ENCODE measurements around the gene LUC7L3.

Gene LUC7L3

DNA sequence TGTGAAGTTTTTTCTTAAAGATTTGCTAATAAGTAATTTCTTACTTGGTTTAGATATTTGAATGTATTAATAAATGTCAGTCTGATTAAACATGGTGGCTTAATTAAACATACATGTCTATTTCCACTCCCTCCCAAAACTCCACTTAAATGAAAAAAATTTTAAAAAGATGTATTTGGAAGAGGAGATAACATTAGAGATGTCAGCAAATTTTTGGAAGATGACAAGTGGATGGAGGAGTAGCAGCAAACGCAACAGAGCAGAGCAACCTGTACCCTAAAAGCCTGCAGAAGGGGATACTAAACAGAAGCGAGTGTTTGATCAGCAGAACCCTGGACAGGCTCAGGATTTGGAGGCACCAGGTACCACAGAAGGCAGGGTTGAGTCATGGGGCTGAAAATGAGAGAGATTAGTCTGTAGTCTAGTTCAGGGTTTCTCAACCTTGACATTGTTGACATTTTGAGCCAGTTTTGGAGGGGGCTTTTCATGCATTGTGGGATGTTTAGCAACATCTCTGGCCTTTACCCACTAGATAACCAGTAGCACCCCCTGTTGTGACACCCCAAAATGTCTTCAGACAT lies 17.8 kb downstream of the LUC7L3 start:
- WGBS, result 98% methylated on average over 2 of the region's 2 CpGs
- peaks cover 7% of the 10 kb centered on the region for H3K4me1 ChIP-seq (ENCODE audit: control insufficient read depth, insufficient read depth, low read depth, low read length)
- no peak overlapping the region for H2BK12ac ChIP-seq (ENCODE audit: low read length in 2 of 2)
- no peak overlapping the region for H4K8ac ChIP-seq (ENCODE audit: low read length)
- peaks cover 5% of the 10 kb centered on the region for H3K79me1 ChIP-seq (replicated peaks; ENCODE audit: low read length, poor library complexity, severe bottlenecking)
- no peaks in the 10 kb centered on the region for H3K27me3 ChIP-seq (ENCODE audit: control insufficient read depth in 1 of 2, insufficient read depth in 1 of 2, low read length in 2 of 2)
- H3K14ac ChIP-seq (ENCODE audit: low read length in 2 of 2), result no peak overlapping the region
- H3K18ac ChIP-seq (ENCODE audit: low read depth in 1 of 2, low read length in 2 of 2), result no peak overlapping the region
- H3K4ac ChIP-seq (ENCODE audit: low read depth in 1 of 2, low read length in 2 of 2), result no peak overlapping the region
- H3K4me3 ChIP-seq (ENCODE audit: insufficient read depth in 1 of 2, low read depth in 1 of 2, low read length in 2 of 2), result no peak overlapping the region
- no peak overlapping the region for H2BK15ac ChIP-seq (ENCODE audit: low read depth, poor library complexity, severe bottlenecking)
- H3K9me3 ChIP-seq (ENCODE audit: control insufficient read depth, low read length), result no peaks in the 10 kb centered on the region
- H4K91ac ChIP-seq (ENCODE audit: low read length), result no peak overlapping the region
- no peak overlapping the region for H2BK5ac ChIP-seq (ENCODE audit: low read depth, low read length, poor library complexity, severe bottlenecking)
- H3K23ac ChIP-seq (ENCODE audit: low read length in 2 of 2), result no peak overlapping the region
- H2AFZ ChIP-seq (ENCODE audit: low read depth, low read length), result no peak overlapping the region
- DNase-seq, result no peak
- no peak overlapping the region for H3K27ac ChIP-seq (ENCODE audit: low read length, poor library complexity, severe bottlenecking)
- H3K9ac ChIP-seq (ENCODE audit: low read length), result no peak overlapping the region
- no peak overlapping the region for H2AK5ac ChIP-seq (ENCODE audit: low read length, severe bottlenecking)
- peaks cover 11 to 50% of the 10 kb centered on the region in 2 experiments for H3K36me3 ChIP-seq (ENCODE audit: control insufficient read depth in 1 of 2, insufficient read depth in 2 of 2, low read depth in 1 of 2, low read length in 2 of 2)
- H2BK120ac ChIP-seq (ENCODE audit: low read depth, low read length), result no peak overlapping the region
- H3K4me2 ChIP-seq (ENCODE audit: low read length, poor library complexity, severe bottlenecking), result no peak overlapping the region

DNA sequence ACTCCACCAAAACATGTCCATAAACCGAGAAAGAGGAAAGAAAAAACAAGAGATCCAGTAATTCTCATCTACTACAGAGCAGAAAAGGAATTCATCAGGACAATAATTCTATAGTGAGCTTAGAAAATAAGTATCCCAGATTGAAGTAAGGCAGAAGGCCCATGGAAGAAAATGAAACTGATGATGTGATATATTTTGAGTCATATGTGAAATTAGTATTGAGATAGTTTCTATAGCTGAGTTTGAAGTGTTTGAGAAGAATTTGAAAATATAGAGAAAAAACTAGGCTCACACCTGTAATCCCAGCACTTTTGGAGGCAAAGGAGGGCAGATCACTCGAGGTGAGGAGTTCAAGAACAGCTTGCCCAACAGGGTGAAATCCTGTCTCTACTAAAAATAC lies 19.7 kb downstream of the LUC7L3 start:
- H2BK5ac ChIP-seq (ENCODE audit: low read depth, low read length, poor library complexity, severe bottlenecking), result no peak overlapping the region
- no peak overlapping the region for H3K27ac ChIP-seq (ENCODE audit: low read length, poor library complexity, severe bottlenecking)
- H4K8ac ChIP-seq (ENCODE audit: low read length), result no peak overlapping the region
- H2BK12ac ChIP-seq (ENCODE audit: low read length in 2 of 2), result no peak overlapping the region
- no peak overlapping the region for H2AFZ ChIP-seq (ENCODE audit: low read depth, low read length)
- no peak for DNase-seq
- H3K79me1 ChIP-seq (replicated peaks; ENCODE audit: low read length, poor library complexity, severe bottlenecking), result peaks cover 7% of the 10 kb centered on the region
- no peak overlapping the region for H3K4me2 ChIP-seq (ENCODE audit: low read length, poor library complexity, severe bottlenecking)
- H4K91ac ChIP-seq (ENCODE audit: low read length), result no peak overlapping the region
- no peak overlapping the region for H2BK120ac ChIP-seq (ENCODE audit: low read depth, low read length)
- no peaks in the 10 kb centered on the region for H3K9me3 ChIP-seq (ENCODE audit: control insufficient read depth, low read length)
- no peak overlapping the region for H2AK5ac ChIP-seq (ENCODE audit: low read length, severe bottlenecking)
- no peak overlapping the region for H3K4me3 ChIP-seq (ENCODE audit: insufficient read depth in 1 of 2, low read depth in 1 of 2, low read length in 2 of 2)
- H3K36me3 ChIP-seq (ENCODE audit: control insufficient read depth in 1 of 2, insufficient read depth in 2 of 2, low read depth in 1 of 2, low read length in 2 of 2), result peaks cover 19 to 67% of the 10 kb centered on the region in 2 experiments
- no peak overlapping the region for H2BK15ac ChIP-seq (ENCODE audit: low read depth, poor library complexity, severe bottlenecking)
- peaks cover 7% of the 10 kb centered on the region for H3K4me1 ChIP-seq (ENCODE audit: control insufficient read depth, insufficient read depth, low read depth, low read length)
- H3K14ac ChIP-seq (ENCODE audit: low read length in 2 of 2), result no peak overlapping the region
- peak overlapping the region; percentile 12 for H3K9ac ChIP-seq (ENCODE audit: low read length)
- H3K23ac ChIP-seq (ENCODE audit: low read length in 2 of 2), result no peak overlapping the region
- H3K4ac ChIP-seq (ENCODE audit: low read depth in 1 of 2, low read length in 2 of 2), result no peak overlapping the region
- 80% methylated on average over 1 of the region's 2 CpGs for WGBS
- no peaks in the 10 kb centered on the region for H3K27me3 ChIP-seq (ENCODE audit: control insufficient read depth in 1 of 2, insufficient read depth in 1 of 2, low read length in 2 of 2)
- no peak overlapping the region for H3K18ac ChIP-seq (ENCODE audit: low read depth in 1 of 2, low read length in 2 of 2)

DNA sequence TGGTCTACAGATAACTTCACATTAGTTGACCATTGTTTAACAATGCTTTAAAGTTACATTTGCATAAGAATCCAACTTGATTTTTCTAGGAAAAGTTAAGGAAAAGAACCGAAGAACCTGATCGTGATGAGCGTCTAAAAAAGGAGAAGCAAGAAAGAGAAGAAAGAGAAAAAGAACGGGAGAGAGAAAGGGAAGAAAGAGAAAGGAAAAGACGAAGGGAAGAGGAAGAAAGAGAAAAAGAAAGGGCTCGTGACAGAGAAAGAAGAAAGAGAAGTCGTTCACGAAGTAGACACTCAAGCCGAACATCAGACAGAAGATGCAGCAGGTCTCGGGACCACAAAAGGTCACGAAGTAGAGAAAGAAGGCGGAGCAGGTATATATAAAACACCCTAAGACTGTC lies 26.2 kb downstream of the LUC7L3 start:
- Histone ChIP-seq H2AFZ (ENCODE audit: low read depth, low read length) (no peak overlapping the region), H4K8ac (ENCODE audit: low read length) (no peak overlapping the region), H3K4me2 (ENCODE audit: low read length, poor library complexity, severe bottlenecking) (no peak overlapping the region), H3K9ac (ENCODE audit: low read length) (no peak overlapping the region), H3K36me3 (ENCODE audit: control insufficient read depth in 1 of 2, insufficient read depth in 2 of 2, low read depth in 1 of 2, low read length in 2 of 2) (peaks cover 26 to 98% of the 10 kb centered on the region in 2 experiments), H2BK15ac (ENCODE audit: low read depth, poor library complexity, severe bottlenecking) (no peak overlapping the region), H3K14ac (ENCODE audit: low read length in 2 of 2) (no peak overlapping the region), H3K79me1 (replicated peaks; ENCODE audit: low read length, poor library complexity, severe bottlenecking) (peaks cover 13% of the 10 kb centered on the region), H2AK5ac (ENCODE audit: low read length, severe bottlenecking) (no peak overlapping the region), H3K27ac (ENCODE audit: low read length, poor library complexity, severe bottlenecking) (no peak overlapping the region), H4K91ac (ENCODE audit: low read length) (no peak overlapping the region), H3K4ac (ENCODE audit: low read depth in 1 of 2, low read length in 2 of 2) (no peak overlapping the region), H2BK120ac (ENCODE audit: low read depth, low read length) (no peak overlapping the region), H2BK5ac (ENCODE audit: low read depth, low read length, poor library complexity, severe bottlenecking) (no peak overlapping the region), H3K23ac (ENCODE audit: low read length in 2 of 2) (no peak overlapping the region), H2BK12ac (ENCODE audit: low read length in 2 of 2) (no peak overlapping the region), H3K4me3 (ENCODE audit: insufficient read depth in 1 of 2, low read depth in 1 of 2, low read length in 2 of 2) (no peak overlapping the region), H3K27me3 (ENCODE audit: control insufficient read depth in 1 of 2, insufficient read depth in 1 of 2, low read length in 2 of 2) (no peaks in the 10 kb centered on the region), H3K4me1 (ENCODE audit: control insufficient read depth, insufficient read depth, low read depth, low read length) (no peaks in the 10 kb centered on the region), H3K18ac (ENCODE audit: low read depth in 1 of 2, low read length in 2 of 2) (no peak overlapping the region), H3K9me3 (ENCODE audit: control insufficient read depth, low read length) (no peaks in the 10 kb centered on the region)
- no peak for DNase-seq
- WGBS, result 96% methylated on average over 10 of the region's 12 CpGs

GRCh38 chr17:50749245-50749644 lies 29.8 kb downstream of the LUC7L3 start:
- H2BK15ac ChIP-seq (ENCODE audit: low read depth, poor library complexity, severe bottlenecking), result no peak overlapping the region
- H3K4me2 ChIP-seq (ENCODE audit: low read length, poor library complexity, severe bottlenecking), result no peak overlapping the region
- H3K4me1 ChIP-seq (ENCODE audit: control insufficient read depth, insufficient read depth, low read depth, low read length), result no peaks in the 10 kb centered on the region
- H2BK120ac ChIP-seq (ENCODE audit: low read depth, low read length), result no peak overlapping the region
- H3K23ac ChIP-seq (ENCODE audit: low read length in 2 of 2), result no peak overlapping the region
- peaks cover 9% of the 10 kb centered on the region for H3K79me1 ChIP-seq (replicated peaks; ENCODE audit: low read length, poor library complexity, severe bottlenecking)
- H2AFZ ChIP-seq (ENCODE audit: low read depth, low read length), result no peak overlapping the region
- H3K9me3 ChIP-seq (ENCODE audit: control insufficient read depth, low read length), result no peaks in the 10 kb centered on the region
- no peak overlapping the region for H3K4ac ChIP-seq (ENCODE audit: low read depth in 1 of 2, low read length in 2 of 2)
- H2BK12ac ChIP-seq (ENCODE audit: low read length in 2 of 2), result no peak overlapping the region
- no peak overlapping the region for H3K4me3 ChIP-seq (ENCODE audit: insufficient read depth in 1 of 2, low read depth in 1 of 2, low read length in 2 of 2)
- no peak overlapping the region for H4K8ac ChIP-seq (ENCODE audit: low read length)
- H3K27me3 ChIP-seq (ENCODE audit: control insufficient read depth in 1 of 2, insufficient read depth in 1 of 2, low read length in 2 of 2), result no peaks in the 10 kb centered on the region
- H4K91ac ChIP-seq (ENCODE audit: low read length), result no peak overlapping the region
- DNase-seq, result no peak
- no peak overlapping the region for H2AK5ac ChIP-seq (ENCODE audit: low read length, severe bottlenecking)
- H3K9ac ChIP-seq (ENCODE audit: low read length), result no peak overlapping the region
- WGBS, result 98% methylated on average over 4 of the region's 6 CpGs
- H3K36me3 ChIP-seq (ENCODE audit: control insufficient read depth in 1 of 2, insufficient read depth in 2 of 2, low read depth in 1 of 2, low read length in 2 of 2), result peaks cover 13 to 100% of the 10 kb centered on the region in 2 experiments
- H3K27ac ChIP-seq (ENCODE audit: low read length, poor library complexity, severe bottlenecking), result no peak overlapping the region
- no peak overlapping the region for H3K14ac ChIP-seq (ENCODE audit: low read length in 2 of 2)
- H2BK5ac ChIP-seq (ENCODE audit: low read depth, low read length, poor library complexity, severe bottlenecking), result no peak overlapping the region
- H3K18ac ChIP-seq (ENCODE audit: low read depth in 1 of 2, low read length in 2 of 2), result no peak overlapping the region
